GM21619 (cell line): ENCODE data around the gene PPP2R2B.

ENCODE experiments used
- ATAC-seq: cut with Tn5 transposase; IDR thresholded peaks from one replicate; pipeline ENCODE4 v1.9.1; 2021; ENCODE audit not compliant: unreplicated experiment

Gene PPP2R2B

GRCh38 chr5:146828385-146828784 lies 50.2 kb downstream of the PPP2R2B start:
- no peak for ATAC-seq

GRCh38 chr5:146827901-146828300 lies 50.7 kb downstream of the PPP2R2B start:
- no peak for ATAC-seq

- no peak for ATAC-seq
These were observed 53.5 kb downstream of the PPP2R2B start for GRCh38 chr5:146825033-146825432.

GRCh38 chr5:146821732-146822131 lies 56.8 kb downstream of the PPP2R2B start:
- ATAC-seq = no peak

GRCh38 chr5:146820987-146821386 lies 57.6 kb downstream of the PPP2R2B start:
- ATAC-seq = no peak

GRCh38 chr5:146818822-146819221 lies 59.7 kb downstream of the PPP2R2B start:
- no peak for ATAC-seq

- no peak for ATAC-seq
These were observed 60.6 kb downstream of the PPP2R2B start for GRCh38 chr5:146817973-146818372.

GRCh38 chr5:146816775-146817387 lies 61.7 kb downstream of the PPP2R2B start:
- no peak for ATAC-seq

- ATAC-seq = no peak
These were observed 63.1 kb downstream of the PPP2R2B start for GRCh38 chr5:146815411-146815810.

- ATAC-seq = no peak
These were observed 65.0 kb downstream of the PPP2R2B start for GRCh38 chr5:146813346-146814157.

GRCh38 chr5:146805081-146805480 lies 73.5 kb downstream of the PPP2R2B start:
- ATAC-seq = no peak

GRCh38 chr5:146802945-146803522 lies 75.5 kb downstream of the PPP2R2B start:
- no peak for ATAC-seq

- no peak for ATAC-seq
These were observed 78.9 kb downstream of the PPP2R2B start for GRCh38 chr5:146799671-146800070.

GRCh38 chr5:146799231-146799630 lies 79.3 kb downstream of the PPP2R2B start:
- ATAC-seq = no peak

GRCh38 chr5:146797658-146798057 lies 80.9 kb downstream of the PPP2R2B start:
- no peak for ATAC-seq

GRCh38 chr5:146796911-146797310 lies 81.6 kb downstream of the PPP2R2B start:
- no peak for ATAC-seq

GRCh38 chr5:146796144-146796543 lies 82.4 kb downstream of the PPP2R2B start:
- no peak for ATAC-seq

- ATAC-seq = no peak
These were observed 84.1 kb downstream of the PPP2R2B start for GRCh38 chr5:146794326-146795029.

GRCh38 chr5:146793709-146794108 lies 84.8 kb downstream of the PPP2R2B start:
- ATAC-seq = no peak

- no peak for ATAC-seq
These were observed 87.1 kb downstream of the PPP2R2B start for GRCh38 chr5:146791471-146791870.
